ENCODE results near the gene TMPRSS11D. TPM values are rescaled to one million over a fixed set of nuclear protein-coding genes. Genes with fewer than 3 reads are reported as not detected.

TMPRSS11D gene
- total RNA-seq, result not detected

GRCh38 chr4:67883902-67884301, at the start of gene TMPRSS11D:
Gene TMPRSS11D, minus strand, starts transcription at chr4:67884002. Its CDS starts 69 bp downstream, at chr4:67883933.

Other genes with a start within 250 kb of the TMPRSS11D start
- 100 to 1,000 TPM in 1 of 2 donors, 10 to 100 TPM in 1; 85.7 to 105 TPM for gene UBA6, start 182.8 kb downstream of the TMPRSS11D start, total RNA-seq
- not detected for gene GNRHR, start 129.6 kb downstream of the TMPRSS11D start, total RNA-seq
- not detected for gene TMPRSS11A, start 79.5 kb upstream of the TMPRSS11D start, total RNA-seq
- under 1 TPM in 1 of 2 donors, not detected in 1; under 0.01 TPM for gene TMPRSS11F, start 245.9 kb upstream of the TMPRSS11D start, total RNA-seq